Activated CD4-positive, alpha-beta memory T cell treated with anti-CD3 and anti-CD28 coated beads for 36 hours (primary cell): ENCODE results near the gene SENP1. TPM values are rescaled to one million over a fixed set of nuclear protein-coding genes. Genes with fewer than 3 reads are reported as not detected.

ENCODE experiments used
- CTCF ChIA-PET: fragments of 350-600 bp; sonication (Branson Sonifier 250); formaldehyde crosslinking; loops from one replicate; lab custom pipeline; 2021; ENCODE audit warnings: antibody characterized with exemption, inconsistent platforms; lab: Charles Lee
- POLR2A ChIA-PET: fragments of 350-600 bp; sonication (Branson Sonifier 250); formaldehyde crosslinking; loops from one replicate; lab custom pipeline; 2021; ENCODE audit warnings: antibody characterized with exemption; lab: Charles Lee
- DNase-seq: peaks from one replicate; pipeline ENCODE4 v3.0.0-alpha.2; 2020
- H3K27ac Mint-ChIP-seq: one replicate; pipeline ENCODE4 v1.8.0; 2021; ENCODE audit warnings: mixed read lengths
- H3K27me3 Mint-ChIP-seq: one replicate; pipeline ENCODE4 v1.8.0; 2021; ENCODE audit warnings: mixed read lengths
- H3K36me3 Mint-ChIP-seq: one replicate; pipeline ENCODE4 v1.8.0; 2021; ENCODE audit warnings: mixed read lengths
- H3K4me1 Mint-ChIP-seq: one replicate; pipeline ENCODE4 v1.8.0; 2021; ENCODE audit warnings: low read depth, mixed read lengths
- H3K4me3 Mint-ChIP-seq: one replicate; pipeline ENCODE4 v1.8.0; 2021; ENCODE audit warnings: mild to moderate bottlenecking, mixed read lengths
- H3K9me3 Mint-ChIP-seq: one replicate; pipeline ENCODE4 v1.8.0; 2021; ENCODE audit warnings: mixed read lengths
- intact Hi-C: fragments of 100-400 bp; cut with micrococcal nuclease; formaldehyde crosslinking; loops from one replicate; pipeline ENCODE4 v1.15.1; 2023
- total RNA-seq, 2 experiments: library from RNA; stranded (reverse); gene quantifications; one replicate each; pipeline ENCODE4 v1.2.3, GENCODE V29; 2021

Gene SENP1
- total RNA-seq, 2 experiments from 2014 or later = 37.7 to 41.6 TPM

- H3K4me3 Mint-ChIP-seq = no peak overlapping the region
Measured at GRCh38 chr12:48021485-48022179, 84.2 kb downstream of the SENP1 start.

GRCh38 chr12:48019639-48020265, 86.1 kb downstream of the SENP1 start:
- no peaks in the 10 kb centered on the region for H3K4me1 Mint-ChIP-seq

More at GRCh38 chr12:48021485-48022179, 84.2 kb downstream of the SENP1 start:
- Mint-ChIP-seq H3K4me1 (no peaks in the 10 kb centered on the region), H3K27ac (no peak overlapping the region), H3K9me3 (no peaks in the 10 kb centered on the region), H3K36me3 (no peaks in the 10 kb centered on the region), H3K27me3 (peaks cover 9% of the 10 kb centered on the region)
- intact Hi-C loops = no loop called here
- ChIA-PET CTCF (interaction anchor here (0.6 kb wide), 1 partner anchor 303 kb away, joined by 3 read pairs; no protein-coding TSS in a partner anchor), POLR2A (no interaction called here)
- no peak for DNase-seq

GRCh38 chr12:48018618-48018995, 87.3 kb downstream of the SENP1 start:
- Mint-ChIP-seq H3K4me3 (no peak overlapping the region), H3K27me3 (peaks cover 11% of the 10 kb centered on the region), H3K9me3 (no peaks in the 10 kb centered on the region), H3K27ac (no peak overlapping the region), H3K36me3 (no peaks in the 10 kb centered on the region), H3K4me1 (no peaks in the 10 kb centered on the region)
- intact Hi-C loops = no loop called here
- ChIA-PET CTCF (interaction anchor here (0.6 kb wide), 1 partner anchor 170 kb away, joined by 3 read pairs; no protein-coding TSS in a partner anchor), POLR2A (no interaction called here)
- no peak for DNase-seq

More at GRCh38 chr12:48019639-48020265, 86.1 kb downstream of the SENP1 start:
- Mint-ChIP-seq H3K9me3 (no peaks in the 10 kb centered on the region), H3K27me3 (peaks cover 9% of the 10 kb centered on the region), H3K27ac (no peak overlapping the region), H3K36me3 (no peaks in the 10 kb centered on the region), H3K4me3 (no peak overlapping the region)
- CTCF ChIA-PET = interaction anchor here (0.6 kb wide), 1 partner anchor 33 kb away, joined by 3 read pairs; no protein-coding TSS in a partner anchor
- POLR2A ChIA-PET = no interaction called here
- intact Hi-C loops = no loop called here
- no peak for DNase-seq

GRCh38 chr12:48017921-48018617, 87.8 kb downstream of the SENP1 start:
- Mint-ChIP-seq H3K36me3 (no peaks in the 10 kb centered on the region), H3K27me3 (peaks cover 12% of the 10 kb centered on the region), H3K27ac (no peak overlapping the region), H3K4me1 (no peaks in the 10 kb centered on the region), H3K9me3 (no peaks in the 10 kb centered on the region), H3K4me3 (no peak overlapping the region)
- DNase-seq = no peak
- ChIA-PET CTCF (interaction anchor here (0.6 kb wide), 1 partner anchor 171 kb away, joined by 3 read pairs; no protein-coding TSS in a partner anchor), POLR2A (no interaction called here)
- intact Hi-C loops = no loop called here

GRCh38 chr12:48017496-48017895, 88.4 kb downstream of the SENP1 start:
- H3K9me3 Mint-ChIP-seq = no peaks in the 10 kb centered on the region
- no peaks in the 10 kb centered on the region for H3K4me1 Mint-ChIP-seq
- no peak overlapping the region for H3K4me3 Mint-ChIP-seq
- ChIA-PET CTCF (no interaction called here), POLR2A (no interaction called here)
- no peaks in the 10 kb centered on the region for H3K36me3 Mint-ChIP-seq
- intact Hi-C loops = no loop called here
- H3K27me3 Mint-ChIP-seq = peaks cover 12% of the 10 kb centered on the region
- no peak for DNase-seq
- no peak overlapping the region for H3K27ac Mint-ChIP-seq

GRCh38 chr12:48016373-48017020, 89.4 kb downstream of the SENP1 start:
- no peak for DNase-seq
- H3K36me3 Mint-ChIP-seq = no peaks in the 10 kb centered on the region
- H3K4me3 Mint-ChIP-seq = no peak overlapping the region
- no peaks in the 10 kb centered on the region for H3K4me1 Mint-ChIP-seq
- intact Hi-C loops = no loop called here
- CTCF ChIA-PET = no interaction called here
- peaks cover 9% of the 10 kb centered on the region for H3K27me3 Mint-ChIP-seq
- POLR2A ChIA-PET = interaction anchor here (0.6 kb wide), 1 partner anchor 734 kb away, joined by 3 read pairs; no protein-coding TSS in a partner anchor
- H3K27ac Mint-ChIP-seq = no peak overlapping the region
- H3K9me3 Mint-ChIP-seq = no peaks in the 10 kb centered on the region

GRCh38 chr12:48015954-48016353, 89.9 kb downstream of the SENP1 start:
- intact Hi-C loops = no loop called here
- no peaks in the 10 kb centered on the region for H3K9me3 Mint-ChIP-seq
- CTCF ChIA-PET = no interaction called here

GRCh38 chr12:48015129-48015528, 90.8 kb downstream of the SENP1 start:
- ChIA-PET POLR2A (no interaction called here), CTCF (no interaction called here)
- intact Hi-C loops = no loop called here
- peaks cover 13% of the 10 kb centered on the region for H3K27me3 Mint-ChIP-seq
- H3K36me3 Mint-ChIP-seq = no peaks in the 10 kb centered on the region
- H3K4me1 Mint-ChIP-seq = no peaks in the 10 kb centered on the region
- no peak overlapping the region for H3K4me3 Mint-ChIP-seq
- no peak for DNase-seq
- no peak overlapping the region for H3K27ac Mint-ChIP-seq
- H3K9me3 Mint-ChIP-seq = no peaks in the 10 kb centered on the region

More at GRCh38 chr12:48015954-48016353, 89.9 kb downstream of the SENP1 start:
- Mint-ChIP-seq H3K36me3 (no peaks in the 10 kb centered on the region), H3K27me3 (peaks cover 11% of the 10 kb centered on the region), H3K4me1 (no peaks in the 10 kb centered on the region), H3K27ac (no peak overlapping the region), H3K4me3 (no peak overlapping the region)
- POLR2A ChIA-PET = interaction anchor here (0.6 kb wide), 1 partner anchor 735 kb away, joined by 3 read pairs; no protein-coding TSS in a partner anchor
- DNase-seq = no peak

- CTCF ChIA-PET = no interaction called here
- intact Hi-C loops = no loop called here
- no peaks in the 10 kb centered on the region for H3K9me3 Mint-ChIP-seq
Measured at GRCh38 chr12:48013287-48013686, 92.6 kb downstream of the SENP1 start.

GRCh38 chr12:48012070-48012469, 93.8 kb downstream of the SENP1 start:
- H3K27me3 Mint-ChIP-seq = peaks cover 34% of the 10 kb centered on the region
- DNase-seq = no peak
- H3K27ac Mint-ChIP-seq = no peak overlapping the region
- H3K4me1 Mint-ChIP-seq = no peaks in the 10 kb centered on the region
- H3K4me3 Mint-ChIP-seq = no peak overlapping the region
- H3K36me3 Mint-ChIP-seq = no peaks in the 10 kb centered on the region
- CTCF ChIA-PET = no interaction called here
- intact Hi-C loops = no loop called here
- POLR2A ChIA-PET = no interaction called here
- H3K9me3 Mint-ChIP-seq = no peaks in the 10 kb centered on the region

More at GRCh38 chr12:48013287-48013686, 92.6 kb downstream of the SENP1 start:
- POLR2A ChIA-PET = no interaction called here
- Mint-ChIP-seq H3K4me1 (no peaks in the 10 kb centered on the region), H3K27ac (no peak overlapping the region), H3K4me3 (no peak overlapping the region), H3K36me3 (no peaks in the 10 kb centered on the region), H3K27me3 (peaks cover 26% of the 10 kb centered on the region)
- DNase-seq = no peak

- peaks cover under 1% of the 10 kb centered on the region for H3K4me1 Mint-ChIP-seq
- no peak overlapping the region for H3K4me3 Mint-ChIP-seq
Measured at GRCh38 chr12:48010366-48010970, 95.4 kb downstream of the SENP1 start.

More at GRCh38 chr12:48010366-48010970, 95.4 kb downstream of the SENP1 start:
- Mint-ChIP-seq H3K36me3 (no peaks in the 10 kb centered on the region), H3K27ac (no peak overlapping the region), H3K27me3 (peaks cover 46% of the 10 kb centered on the region), H3K9me3 (no peaks in the 10 kb centered on the region)
- DNase-seq = no peak
- POLR2A ChIA-PET = no interaction called here
- intact Hi-C loops = no loop called here
- CTCF ChIA-PET = no interaction called here
